Camera-type eye (tissue), 1 donor: ENCODE measurements around the gene NR2E1. TPM values are rescaled to one million over a fixed set of nuclear protein-coding genes. Genes with fewer than 3 reads are reported as not detected.

Source experiments
- total RNA-seq: library from RNA; depleted of rRNA; stranded (reverse); fragments of >200 nt; gene quantifications from one replicate; pipeline ENCODE4 v1.2.3, GENCODE V29; 2014

NR2E1 gene
- total RNA-seq, result 48.3 TPM

DNA sequence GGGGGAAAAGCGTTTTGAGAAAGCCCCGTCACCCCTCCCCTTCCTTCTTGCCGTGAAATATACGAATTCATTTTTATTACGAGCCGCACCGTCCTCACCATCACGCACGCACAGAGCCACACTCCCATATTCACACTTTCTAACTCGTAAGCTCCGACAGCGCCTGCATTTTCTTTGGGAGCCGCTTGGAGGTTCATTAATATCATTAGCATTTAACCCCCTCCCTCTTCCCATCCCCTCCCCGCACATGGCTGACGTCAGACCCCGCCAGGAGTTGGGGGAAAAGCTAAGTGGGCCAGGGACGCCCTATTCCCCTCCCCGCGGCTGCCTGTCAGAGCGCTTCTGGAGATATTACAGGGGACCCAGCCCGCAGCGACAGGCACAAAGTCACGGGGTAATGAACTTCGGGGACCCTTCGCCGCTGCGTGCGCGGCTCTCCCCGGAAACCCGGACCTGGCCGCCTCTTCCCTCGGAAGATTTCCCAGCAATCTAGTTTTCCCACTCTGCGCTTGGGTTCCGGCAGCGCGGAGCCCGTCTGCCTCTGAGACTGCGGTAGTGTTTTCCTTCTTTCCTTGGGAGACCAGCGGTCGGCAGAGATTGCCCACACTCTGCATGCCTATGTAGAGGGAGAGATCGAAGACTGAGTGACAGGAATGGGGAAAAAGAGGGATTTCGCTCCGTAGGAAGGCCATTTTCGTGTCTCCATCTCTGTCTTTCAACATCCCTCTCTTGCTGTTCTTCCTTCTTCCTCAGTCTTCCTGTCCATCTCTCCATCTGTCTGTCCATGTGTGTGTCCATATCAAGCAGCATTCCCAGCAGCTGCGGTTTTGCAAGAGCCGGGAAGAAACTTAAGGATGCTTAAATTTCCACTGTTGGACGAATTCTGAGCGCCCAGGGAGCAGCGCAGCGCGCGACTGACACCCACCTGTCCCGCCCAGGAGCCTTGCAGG lies at the start of gene NR2E1:
NR2E1 (plus strand) TSS at position 309 of the 950 bp plus-strand sequence. CDS start 744 bp downstream, outside the sequence.

Other genes starting within 250 kb of the NR2E1 start
- 64.6 TPM for gene SEC63, start 207.8 kb upstream of the NR2E1 start, total RNA-seq
- gene OSTM1, start 91.3 kb upstream of the NR2E1 start, total RNA-seq, result 39.9 TPM
- 167 TPM for gene SNX3, start 95.0 kb downstream of the NR2E1 start, total RNA-seq
- 10.1 TPM for gene AFG1L, start 129.0 kb downstream of the NR2E1 start, total RNA-seq